ENCODE results near the gene ARL2BP. TPM values are rescaled to one million over a fixed set of nuclear protein-coding genes. Genes with fewer than 3 reads are reported as not detected.

The ARL2BP gene
- total and polyA plus RNA-seq, 9 of the 15 experiments (the other 6 are each of a cell fraction or from before 2014, with no cell fraction given): 16.7 to 41.8 (median 27.2) TPM

DNA sequence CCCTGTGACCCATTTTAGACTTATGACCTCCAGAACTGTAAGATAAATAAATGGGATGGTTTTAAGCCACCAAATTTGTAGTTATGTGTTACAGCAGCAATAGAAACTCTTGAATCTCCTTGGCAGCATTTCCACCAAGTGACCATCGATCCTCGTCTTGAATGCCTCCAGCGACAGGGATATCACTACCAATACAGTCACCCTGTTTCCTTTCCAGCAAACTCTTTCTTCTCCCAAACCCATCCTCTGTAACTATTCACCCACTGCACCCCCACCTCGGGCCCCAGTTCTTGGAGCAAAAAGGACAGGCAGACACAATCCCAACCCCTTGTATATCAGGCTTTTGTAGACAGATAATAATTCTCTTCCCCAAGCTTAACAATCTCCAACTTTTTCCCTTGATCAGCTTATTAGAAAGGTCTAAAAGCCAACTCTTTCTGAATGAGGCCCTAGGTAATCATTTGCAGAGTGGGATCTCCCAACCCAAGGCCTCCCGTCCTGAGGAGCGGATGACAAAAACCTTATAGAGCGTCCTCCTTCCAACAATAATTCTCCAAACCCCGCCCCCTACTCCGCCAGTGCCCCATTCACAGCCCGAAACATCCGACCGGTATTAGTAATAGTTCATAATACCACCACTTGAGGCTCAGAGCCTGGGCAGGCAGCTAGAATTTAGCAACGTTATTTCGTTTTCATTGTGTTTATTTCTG lies 54.1 kb downstream of the ARL2BP start (continued):
- TF ChIP-seq ZNF318 (IDR thresholded peaks at IDR 0.05; ENCODE audit: borderline replicate concordance in 1 of 2, low read depth in 1 of 2): 0 out of 4 replicates have a peak, but pooled peaks of 1 of the 2 experiments have one; percentile 23
- TF ChIP-seq, protein P1, sequence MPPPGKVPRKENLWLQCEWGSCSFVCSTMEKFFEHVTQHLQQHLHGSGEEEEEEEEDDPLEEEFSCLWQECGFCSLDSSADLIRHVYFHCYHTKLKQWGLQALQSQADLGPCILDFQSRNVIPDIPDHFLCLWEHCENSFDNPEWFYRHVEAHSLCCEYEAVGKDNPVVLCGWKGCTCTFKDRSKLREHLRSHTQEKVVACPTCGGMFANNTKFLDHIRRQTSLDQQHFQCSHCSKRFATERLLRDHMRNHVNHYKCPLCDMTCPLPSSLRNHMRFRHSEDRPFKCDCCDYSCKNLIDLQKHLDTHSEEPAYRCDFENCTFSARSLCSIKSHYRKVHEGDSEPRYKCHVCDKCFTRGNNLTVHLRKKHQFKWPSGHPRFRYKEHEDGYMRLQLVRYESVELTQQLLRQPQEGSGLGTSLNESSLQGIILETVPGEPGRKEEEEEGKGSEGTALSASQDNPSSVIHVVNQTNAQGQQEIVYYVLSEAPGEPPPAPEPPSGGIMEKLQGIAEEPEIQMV (tag; conservative IDR thresholded peaks at IDR 0.05; ENCODE audit: low read depth): no peak
- TF ChIP-seq RCOR1 (IDR thresholded peaks at IDR 0.05; ENCODE audit: borderline replicate concordance in 1 of 2, low read depth in 2 of 2, low read length in 2 of 2): 0 out of 4 replicates have a peak, but pooled peaks of 1 of the 2 experiments have one; percentile 7
- no peak for TF ChIP-seq SRSF7 (optimal IDR thresholded peaks at IDR 0.05; ENCODE audit: low read depth, low read length)
- TF ChIP-seq HDAC6 (IDR thresholded peaks at IDR 0.05; ENCODE audit: low read depth, low read length): no peak
- TF ChIP-seq ZBTB2 (IDR thresholded peaks at IDR 0.05): no peak
- no peak for TF ChIP-seq POLR2AphosphoS2 (IDR thresholded peaks at IDR 0.05; ENCODE audit: low read length)
- TF ChIP-seq HBP1 (CRISPR knock-in tag; IDR thresholded peaks at IDR 0.05): no peak
- no peak for TF ChIP-seq SRSF3 (IDR thresholded peaks at IDR 0.05; ENCODE audit: insufficient read depth, low read length)
- TF ChIP-seq SMARCE1 (IDR thresholded peaks at IDR 0.05): no peak
- TF ChIP-seq, protein P2, sequence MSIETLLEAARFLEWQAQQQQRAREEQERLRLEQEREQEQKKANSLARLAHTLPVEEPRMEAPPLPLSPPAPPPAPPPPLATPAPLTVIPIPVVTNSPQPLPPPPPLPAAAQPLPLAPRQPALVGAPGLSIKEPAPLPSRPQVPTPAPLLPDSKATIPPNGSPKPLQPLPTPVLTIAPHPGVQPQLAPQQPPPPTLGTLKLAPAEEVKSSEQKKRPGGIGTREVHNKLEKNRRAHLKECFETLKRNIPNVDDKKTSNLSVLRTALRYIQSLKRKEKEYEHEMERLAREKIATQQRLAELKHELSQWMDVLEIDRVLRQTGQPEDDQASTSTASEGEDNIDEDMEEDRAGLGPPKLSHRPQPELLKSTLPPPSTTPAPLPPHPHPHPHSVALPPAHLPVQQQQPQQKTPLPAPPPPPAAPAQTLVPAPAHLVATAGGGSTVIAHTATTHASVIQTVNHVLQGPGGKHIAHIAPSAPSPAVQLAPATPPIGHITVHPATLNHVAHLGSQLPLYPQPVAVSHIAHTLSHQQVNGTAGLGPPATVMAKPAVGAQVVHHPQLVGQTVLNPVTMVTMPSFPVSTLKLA (conservative IDR thresholded peaks at IDR 0.05): 0 out of 4 replicates have a peak, but pooled peaks of 1 of the 2 experiments have one; percentile 14

Measured in K562 (cell line).